WTC11 (cell line): ENCODE data around the gene TSC22D2. TPM values are rescaled to one million over a fixed set of nuclear protein-coding genes. Genes with fewer than 3 reads are reported as not detected.

Experiments used
- CREB1 ChIP-seq: sonication (generic); formaldehyde crosslinking; IDR thresholded peaks from 2 replicates; pipeline ENCODE4 v1.8.0; 2023; ENCODE audit warnings: mild to moderate bottlenecking, missing genetic modification reagents
- E2F5 ChIP-seq: sonication (generic); formaldehyde crosslinking; IDR thresholded peaks from 2 replicates; pipeline ENCODE4 v1.8.1; 2022; ENCODE audit warnings: mild to moderate bottlenecking, moderate library complexity, missing genetic modification reagents
- ELF4 ChIP-seq: sonication (generic); formaldehyde crosslinking; IDR thresholded peaks from 2 replicates; pipeline ENCODE4 v1.8.1; 2022; ENCODE audit warnings: low read depth, mild to moderate bottlenecking, moderate library complexity, missing genetic modification reagents
- ESRRA ChIP-seq: sonication (generic); formaldehyde crosslinking; IDR thresholded peaks from 2 replicates; pipeline ENCODE4 v1.8.1; 2022; ENCODE audit warnings: mild to moderate bottlenecking, missing genetic modification reagents, borderline replicate concordance
- FOXK1 ChIP-seq: sonication (generic); formaldehyde crosslinking; IDR thresholded peaks from 2 replicates; pipeline ENCODE4 v1.8.0; 2022; ENCODE audit warnings: mild to moderate bottlenecking, moderate library complexity, missing genetic modification reagents
- GABPB1 ChIP-seq: sonication (generic); formaldehyde crosslinking; IDR thresholded peaks from 2 replicates; pipeline ENCODE4 v1.8.1; 2023; ENCODE audit warnings: mild to moderate bottlenecking, missing genetic modification reagents
- HMGXB4 ChIP-seq: sonication (generic); formaldehyde crosslinking; IDR thresholded peaks from 2 replicates; pipeline ENCODE4 v1.8.1; 2023; ENCODE audit warnings: mild to moderate bottlenecking, moderate library complexity, missing genetic modification reagents
- KAT7 ChIP-seq: sonication (generic); formaldehyde crosslinking; IDR thresholded peaks from 2 replicates; pipeline ENCODE4 v1.8.1; 2023; ENCODE audit warnings: missing genetic modification reagents, mild to moderate bottlenecking, borderline replicate concordance
- NFE2L1 ChIP-seq: sonication (generic); formaldehyde crosslinking; IDR thresholded peaks from 2 replicates; pipeline ENCODE4 v1.8.1; 2023; ENCODE audit warnings: missing genetic modification reagents
- NR2C2 ChIP-seq: sonication (generic); formaldehyde crosslinking; IDR thresholded peaks from 2 replicates; pipeline ENCODE4 v1.8.0; 2022; ENCODE audit warnings: mild to moderate bottlenecking, missing genetic modification reagents
- NR3C1 ChIP-seq: sonication (generic); formaldehyde crosslinking; conservative IDR thresholded peaks from 2 replicates; pipeline ENCODE4 v1.8.1; 2023; ENCODE audit warnings: low read depth, mild to moderate bottlenecking, missing genetic modification reagents
- RORB ChIP-seq: fragments of 250-450 bp; sonication (Bioruptor Pico); IDR thresholded peaks from 2 replicates; pipeline ENCODE4 v1.9.0; 2021; ENCODE audit warnings: mild to moderate bottlenecking
- SMAD4 ChIP-seq: sonication (generic); formaldehyde crosslinking; IDR thresholded peaks from 2 replicates; pipeline ENCODE4 v1.8.0; 2022; ENCODE audit warnings: mild to moderate bottlenecking, missing genetic modification reagents
- SP1 ChIP-seq: sonication (generic); formaldehyde crosslinking; conservative IDR thresholded peaks from 2 replicates; pipeline ENCODE4 v1.8.1; 2022; ENCODE audit warnings: missing genetic modification reagents
- TCF7 ChIP-seq: sonication (generic); formaldehyde crosslinking; IDR thresholded peaks from 2 replicates; pipeline ENCODE4 v1.8.0; 2022; ENCODE audit warnings: mild to moderate bottlenecking, low read depth, missing genetic modification reagents, moderate library complexity
- TEAD1 ChIP-seq: sonication (generic); formaldehyde crosslinking; IDR thresholded peaks from 2 replicates; pipeline ENCODE4 v1.8.0; 2022; ENCODE audit warnings: mild to moderate bottlenecking, missing genetic modification reagents
- ZNF232 ChIP-seq: sonication (generic); formaldehyde crosslinking; IDR thresholded peaks from 2 replicates; pipeline ENCODE4 v1.8.0; 2022; ENCODE audit warnings: mild to moderate bottlenecking, missing genetic modification reagents
- ZNF512 ChIP-seq: sonication (generic); formaldehyde crosslinking; IDR thresholded peaks from 2 replicates; pipeline ENCODE4 v1.8.1; 2022; ENCODE audit warnings: missing genetic modification reagents, borderline replicate concordance
- total RNA-seq: library from RNA; stranded (reverse); gene quantifications from 3 replicates; pipeline ENCODE4 v1.2.3, GENCODE V29; 2021
- TF ChIP-seq, protein P1 (sequence below): sonication (generic); formaldehyde crosslinking; IDR thresholded peaks from 2 replicates; pipeline ENCODE4 v1.8.0; 2022; ENCODE audit warnings: mild to moderate bottlenecking, missing genetic modification reagents
- TF ChIP-seq, protein P2 (sequence below): fragments of 250-450 bp; sonication (Bioruptor Pico); conservative IDR thresholded peaks from 2 replicates; pipeline ENCODE4 v1.9.0; 2021; ENCODE audit warnings: mild to moderate bottlenecking
- TF ChIP-seq, protein P3 (sequence below): fragments of 250-450 bp; sonication (Bioruptor Pico); IDR thresholded peaks from 2 replicates; pipeline ENCODE4 v1.9.0; 2021; ENCODE audit warnings: moderate library complexity, mild to moderate bottlenecking, inconsistent platforms, borderline replicate concordance
- TF ChIP-seq, protein P4 (sequence below): sonication (generic); formaldehyde crosslinking; IDR thresholded peaks from 2 replicates; pipeline ENCODE4 v1.8.0; 2022; ENCODE audit warnings: mild to moderate bottlenecking, missing genetic modification reagents
- TF ChIP-seq, protein P5 (sequence below): fragments of 250-450 bp; sonication (Bioruptor Pico); IDR thresholded peaks from 2 replicates; pipeline ENCODE4 v1.9.0; 2021; ENCODE audit warnings: mild to moderate bottlenecking
- TF ChIP-seq, protein P6 (sequence below): sonication (generic); formaldehyde crosslinking; IDR thresholded peaks from 2 replicates; pipeline ENCODE4 v1.8.1; 2022; ENCODE audit warnings: low read depth, mild to moderate bottlenecking, moderate library complexity, missing genetic modification reagents, borderline replicate concordance

The TSC22D2 gene
- total RNA-seq, 1 experiment from 2014 or later: 24.0 TPM

GRCh38 chr3:150408221-150409124 lies at the start of gene TSC22D2 (continued):
- TF ChIP-seq GABPB1 (CRISPR knock-in tag): no peak; the same call in 1 of the 2 replicates
- peak; percentile 44; the same call in 1 of the 2 replicates for TF ChIP-seq TEAD1 (CRISPR knock-in tag)
- peak; percentile 52; the same call in 1 of the 2 replicates for TF ChIP-seq ESRRA (CRISPR knock-in tag)
- TF ChIP-seq NR3C1: no peak
- TF ChIP-seq NFE2L1 (CRISPR knock-in tag): no peak
- TF ChIP-seq ZNF232: no peak
- no peak for TF ChIP-seq KAT7 (CRISPR knock-in tag)
- no peak for TF ChIP-seq SMAD4
- no peak for TF ChIP-seq RORB (CRISPR knock-in tag)
- no peak for TF ChIP-seq ELF4 (CRISPR knock-in tag)
- TF ChIP-seq, protein P1, sequence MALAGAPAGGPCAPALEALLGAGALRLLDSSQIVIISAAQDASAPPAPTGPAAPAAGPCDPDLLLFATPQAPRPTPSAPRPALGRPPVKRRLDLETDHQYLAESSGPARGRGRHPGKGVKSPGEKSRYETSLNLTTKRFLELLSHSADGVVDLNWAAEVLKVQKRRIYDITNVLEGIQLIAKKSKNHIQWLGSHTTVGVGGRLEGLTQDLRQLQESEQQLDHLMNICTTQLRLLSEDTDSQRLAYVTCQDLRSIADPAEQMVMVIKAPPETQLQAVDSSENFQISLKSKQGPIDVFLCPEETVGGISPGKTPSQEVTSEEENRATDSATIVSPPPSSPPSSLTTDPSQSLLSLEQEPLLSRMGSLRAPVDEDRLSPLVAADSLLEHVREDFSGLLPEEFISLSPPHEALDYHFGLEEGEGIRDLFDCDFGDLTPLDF (CRISPR knock-in tag): no peak
- TF ChIP-seq, protein P2, sequence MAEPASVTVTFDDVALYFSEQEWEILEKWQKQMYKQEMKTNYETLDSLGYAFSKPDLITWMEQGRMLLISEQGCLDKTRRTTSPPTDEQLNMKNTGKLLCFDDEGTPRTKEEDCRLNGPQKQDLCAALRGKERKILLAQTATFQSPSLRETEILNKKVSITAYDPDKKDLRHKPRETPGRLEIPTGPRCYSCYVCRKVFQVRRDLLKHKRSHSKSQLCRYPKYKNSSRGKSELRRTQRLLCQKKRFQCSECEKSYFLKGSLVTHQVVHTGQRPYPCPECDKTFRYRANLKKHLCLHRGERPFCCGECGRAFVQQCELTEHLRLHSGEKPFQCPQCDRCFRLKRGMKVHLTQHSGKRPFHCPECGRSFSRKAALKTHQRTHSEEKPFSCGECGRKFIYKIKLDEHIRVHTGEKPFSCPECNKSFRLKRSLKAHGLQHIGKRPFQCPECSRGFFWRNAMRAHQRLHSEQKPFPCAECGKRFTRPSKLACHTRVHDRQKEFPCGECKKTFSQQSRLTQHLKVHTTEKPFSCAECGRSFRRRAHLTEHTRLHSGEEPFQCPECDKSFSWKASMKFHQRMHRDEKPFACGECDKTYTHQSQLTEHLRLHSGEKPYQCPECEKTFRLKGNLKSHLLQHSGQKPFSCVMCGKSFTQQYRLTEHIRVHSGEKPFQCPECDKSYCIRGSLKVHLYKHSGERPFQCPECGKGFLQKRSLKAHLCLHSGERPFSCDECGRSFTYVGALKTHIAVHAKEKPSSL (CRISPR knock-in tag): no peak
- TF ChIP-seq NR2C2: 0 out of 2 replicates have a peak, but pooled peaks have one; percentile 11
- peak; percentile 64; the same call in 1 of the 2 replicates for TF ChIP-seq HMGXB4 (CRISPR knock-in tag)
- TF ChIP-seq, protein P3, sequence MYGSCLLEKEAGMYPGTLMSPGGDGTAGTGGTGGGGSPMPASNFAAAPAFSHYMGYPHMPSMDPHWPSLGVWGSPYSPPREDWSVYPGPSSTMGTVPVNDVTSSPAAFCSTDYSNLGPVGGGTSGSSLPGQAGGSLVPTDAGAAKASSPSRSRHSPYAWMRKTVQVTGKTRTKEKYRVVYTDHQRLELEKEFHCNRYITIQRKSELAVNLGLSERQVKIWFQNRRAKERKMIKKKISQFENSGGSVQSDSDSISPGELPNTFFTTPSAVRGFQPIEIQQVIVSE (CRISPR knock-in tag): no peak
- TF ChIP-seq CREB1 (CRISPR knock-in tag): 0 out of 2 replicates have a peak, but pooled peaks have one; percentile 17
- TF ChIP-seq, protein P4, sequence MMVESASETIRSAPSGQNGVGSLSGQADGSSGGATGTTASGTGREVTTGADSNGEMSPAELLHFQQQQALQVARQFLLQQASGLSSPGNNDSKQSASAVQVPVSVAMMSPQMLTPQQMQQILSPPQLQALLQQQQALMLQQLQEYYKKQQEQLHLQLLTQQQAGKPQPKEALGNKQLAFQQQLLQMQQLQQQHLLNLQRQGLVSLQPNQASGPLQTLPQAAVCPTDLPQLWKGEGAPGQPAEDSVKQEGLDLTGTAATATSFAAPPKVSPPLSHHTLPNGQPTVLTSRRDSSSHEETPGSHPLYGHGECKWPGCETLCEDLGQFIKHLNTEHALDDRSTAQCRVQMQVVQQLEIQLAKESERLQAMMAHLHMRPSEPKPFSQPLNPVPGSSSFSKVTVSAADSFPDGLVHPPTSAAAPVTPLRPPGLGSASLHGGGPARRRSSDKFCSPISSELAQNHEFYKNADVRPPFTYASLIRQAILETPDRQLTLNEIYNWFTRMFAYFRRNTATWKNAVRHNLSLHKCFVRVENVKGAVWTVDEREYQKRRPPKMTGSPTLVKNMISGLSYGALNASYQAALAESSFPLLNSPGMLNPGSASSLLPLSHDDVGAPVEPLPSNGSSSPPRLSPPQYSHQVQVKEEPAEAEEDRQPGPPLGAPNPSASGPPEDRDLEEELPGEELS (CRISPR knock-in tag): peak; percentile 72
- TF ChIP-seq ZNF512 (CRISPR knock-in tag): no peak
- peak; percentile 82 for TF ChIP-seq SP1 (CRISPR knock-in tag)
- TF ChIP-seq, protein P5, sequence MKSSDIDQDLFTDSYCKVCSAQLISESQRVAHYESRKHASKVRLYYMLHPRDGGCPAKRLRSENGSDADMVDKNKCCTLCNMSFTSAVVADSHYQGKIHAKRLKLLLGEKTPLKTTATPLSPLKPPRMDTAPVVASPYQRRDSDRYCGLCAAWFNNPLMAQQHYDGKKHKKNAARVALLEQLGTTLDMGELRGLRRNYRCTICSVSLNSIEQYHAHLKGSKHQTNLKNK (CRISPR knock-in tag): no peak
- TF ChIP-seq, protein P6, sequence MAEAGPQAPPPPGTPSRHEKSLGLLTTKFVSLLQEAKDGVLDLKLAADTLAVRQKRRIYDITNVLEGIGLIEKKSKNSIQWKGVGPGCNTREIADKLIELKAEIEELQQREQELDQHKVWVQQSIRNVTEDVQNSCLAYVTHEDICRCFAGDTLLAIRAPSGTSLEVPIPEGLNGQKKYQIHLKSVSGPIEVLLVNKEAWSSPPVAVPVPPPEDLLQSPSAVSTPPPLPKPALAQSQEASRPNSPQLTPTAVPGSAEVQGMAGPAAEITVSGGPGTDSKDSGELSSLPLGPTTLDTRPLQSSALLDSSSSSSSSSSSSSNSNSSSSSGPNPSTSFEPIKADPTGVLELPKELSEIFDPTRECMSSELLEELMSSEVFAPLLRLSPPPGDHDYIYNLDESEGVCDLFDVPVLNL (CRISPR knock-in tag): no peak
- TF ChIP-seq FOXK1: no peak; the same call in none of the 2 replicates
- TF ChIP-seq TCF7 (CRISPR knock-in tag): no peak
- no peak; the same call in 1 of the 2 replicates for TF ChIP-seq E2F5
